Measurements from ENCODE around the gene CSRP1.
A peak's percentile ranks its signal among the peaks of the same experiment; 100 is the strongest.
"Not testable (repeated sequence)": the region's sequence is repeated elsewhere in the genome, so short reads cannot be mapped to it uniquely, and the experiment has no call there.

The CSRP1 gene

DNA sequence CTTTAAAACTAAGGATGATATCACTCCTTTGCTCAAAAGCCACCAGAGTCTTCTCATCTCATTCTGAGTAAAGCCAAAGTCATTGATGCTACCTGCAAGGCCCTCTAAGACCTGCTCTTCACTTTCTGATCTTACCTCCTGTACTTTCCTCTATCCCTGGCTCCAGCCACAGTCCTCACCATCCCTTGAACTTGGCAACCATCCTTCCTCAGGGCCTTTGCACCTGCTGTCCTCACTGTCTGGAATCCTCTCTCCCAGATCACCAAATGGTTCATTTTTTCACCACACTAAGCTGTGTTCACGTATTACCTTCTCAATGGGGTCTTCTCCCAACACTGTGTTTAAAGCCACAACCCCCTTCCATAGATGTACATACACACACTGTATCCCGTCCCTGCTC, 33.6 kb downstream of the CSRP1 start:
- Histone ChIP-seq H3K79me2 (ENCODE audit: control insufficient read depth, insufficient read depth, low read length) (no peaks in the 10 kb centered on the region), H3K4me3 (ENCODE audit: low read length) (no peak overlapping the region), H3K27me3 (ENCODE audit: insufficient read depth, low read length, poor library complexity) (peaks cover 8% of the 10 kb centered on the region), H3K4ac (ENCODE audit: low read depth, low read length) (no peak overlapping the region), H2AK5ac (ENCODE audit: low read length) (no peak overlapping the region), H2BK5ac (ENCODE audit: low read length) (no peak overlapping the region), H3K4me2 (ENCODE audit: low read length) (no peak overlapping the region), H2BK15ac (replicated peaks; ENCODE audit: low read depth) (no peak overlapping the region), H3K79me1 (ENCODE audit: low read length) (no peaks in the 10 kb centered on the region), H3K4me1 (ENCODE audit: control insufficient read depth, low read depth, low read length) (peaks cover 3% of the 10 kb centered on the region), H3K36me3 (ENCODE audit: control insufficient read depth, insufficient read depth, low read length) (no peaks in the 10 kb centered on the region), H4K8ac (ENCODE audit: low read depth, low read length) (no peak overlapping the region), H4K5ac (ENCODE audit: low read length) (no peak overlapping the region), H3K23ac (ENCODE audit: low read length) (no peak overlapping the region), H3K27ac (ENCODE audit: low read depth, low read length) (no peak overlapping the region), H2BK120ac (ENCODE audit: low read depth, low read length) (no peak overlapping the region), H3K18ac (ENCODE audit: low read length) (no peak overlapping the region), H3K56ac (ENCODE audit: low read length) (no peak overlapping the region), H3K9ac (ENCODE audit: low read length) (no peak overlapping the region)
- no CpG with 5 or more reads among the region's 2 CpGs for WGBS (ENCODE audit: extremely low coverage, insufficient coverage, low lambda C conversion rate)
- DNase-seq, result no peak

DNA sequence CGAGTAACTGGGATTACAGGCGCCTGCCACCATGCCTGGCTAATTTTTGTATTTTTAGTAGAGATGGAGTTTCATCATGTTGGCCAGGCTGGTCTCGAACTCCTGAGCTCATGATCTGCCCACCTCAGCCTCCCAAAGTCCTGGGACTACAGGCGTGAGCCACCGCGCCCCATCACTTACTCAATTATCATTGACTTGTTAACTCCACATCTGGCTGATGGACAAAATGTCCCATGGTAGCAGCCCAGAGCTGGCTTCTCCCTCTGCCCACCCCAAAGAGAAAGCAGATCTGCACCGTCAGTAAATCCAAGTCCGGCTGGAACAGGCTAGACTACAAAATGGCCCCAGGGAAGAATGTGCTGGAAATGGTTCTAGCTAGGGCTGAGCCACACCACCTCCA, 34.6 kb downstream of the CSRP1 start:
- H3K36me3 ChIP-seq (ENCODE audit: control insufficient read depth, insufficient read depth, low read length); DNase-seq; H3K79me2 ChIP-seq (ENCODE audit: control insufficient read depth, insufficient read depth, low read length); H3K18ac ChIP-seq (ENCODE audit: low read length); H2BK120ac ChIP-seq (ENCODE audit: low read depth, low read length); H3K9ac ChIP-seq (ENCODE audit: low read length); H2BK15ac ChIP-seq (replicated peaks; ENCODE audit: low read depth); H3K4me3 ChIP-seq (ENCODE audit: low read length); H4K8ac ChIP-seq (ENCODE audit: low read depth, low read length); H3K27ac ChIP-seq (ENCODE audit: low read depth, low read length); H3K4me1 ChIP-seq (ENCODE audit: control insufficient read depth, low read depth, low read length); H2AK5ac ChIP-seq (ENCODE audit: low read length); H3K4ac ChIP-seq (ENCODE audit: low read depth, low read length); H3K56ac ChIP-seq (ENCODE audit: low read length); H4K5ac ChIP-seq (ENCODE audit: low read length); H2BK5ac ChIP-seq (ENCODE audit: low read length); H3K27me3 ChIP-seq (ENCODE audit: insufficient read depth, low read length, poor library complexity); H3K4me2 ChIP-seq (ENCODE audit: low read length); H3K23ac ChIP-seq (ENCODE audit: low read length); H3K79me1 ChIP-seq (ENCODE audit: low read length): not testable (repeated sequence)
- no CpG with 5 or more reads among the region's 8 CpGs for WGBS (ENCODE audit: extremely low coverage, insufficient coverage, low lambda C conversion rate)

- H3K79me1 ChIP-seq (ENCODE audit: low read length), result no peaks in the 10 kb centered on the region
- H3K4me2 ChIP-seq (ENCODE audit: low read length), result no peak overlapping the region
- no peak overlapping the region for H3K27ac ChIP-seq (ENCODE audit: low read depth, low read length)
- no peak overlapping the region for H3K18ac ChIP-seq (ENCODE audit: low read length)
- H3K56ac ChIP-seq (ENCODE audit: low read length), result no peak overlapping the region
- H3K9ac ChIP-seq (ENCODE audit: low read length), result no peak overlapping the region
- H3K36me3 ChIP-seq (ENCODE audit: control insufficient read depth, insufficient read depth, low read length), result no peaks in the 10 kb centered on the region
- H2BK5ac ChIP-seq (ENCODE audit: low read length), result no peak overlapping the region
- H3K23ac ChIP-seq (ENCODE audit: low read length), result no peak overlapping the region
- H3K4me1 ChIP-seq (ENCODE audit: control insufficient read depth, low read depth, low read length), result peaks cover 3% of the 10 kb centered on the region
- H3K79me2 ChIP-seq (ENCODE audit: control insufficient read depth, insufficient read depth, low read length), result no peaks in the 10 kb centered on the region
- H3K4ac ChIP-seq (ENCODE audit: low read depth, low read length), result no peak overlapping the region
- WGBS (ENCODE audit: extremely low coverage, insufficient coverage, low lambda C conversion rate), result no CpG with 5 or more reads among the region's 3 CpGs
- H4K5ac ChIP-seq (ENCODE audit: low read length), result no peak overlapping the region
- DNase-seq, result no peak
- H2BK120ac ChIP-seq (ENCODE audit: low read depth, low read length), result no peak overlapping the region
- H4K8ac ChIP-seq (ENCODE audit: low read depth, low read length), result no peak overlapping the region
- H2AK5ac ChIP-seq (ENCODE audit: low read length), result no peak overlapping the region
- H2BK15ac ChIP-seq (replicated peaks; ENCODE audit: low read depth), result no peak overlapping the region
- no peak overlapping the region for H3K4me3 ChIP-seq (ENCODE audit: low read length)
- H3K27me3 ChIP-seq (ENCODE audit: insufficient read depth, low read length, poor library complexity), result peaks cover 8% of the 10 kb centered on the region
Observed at GRCh38 chr1:201471772-201472171, 35.2 kb downstream of the CSRP1 start.

DNA sequence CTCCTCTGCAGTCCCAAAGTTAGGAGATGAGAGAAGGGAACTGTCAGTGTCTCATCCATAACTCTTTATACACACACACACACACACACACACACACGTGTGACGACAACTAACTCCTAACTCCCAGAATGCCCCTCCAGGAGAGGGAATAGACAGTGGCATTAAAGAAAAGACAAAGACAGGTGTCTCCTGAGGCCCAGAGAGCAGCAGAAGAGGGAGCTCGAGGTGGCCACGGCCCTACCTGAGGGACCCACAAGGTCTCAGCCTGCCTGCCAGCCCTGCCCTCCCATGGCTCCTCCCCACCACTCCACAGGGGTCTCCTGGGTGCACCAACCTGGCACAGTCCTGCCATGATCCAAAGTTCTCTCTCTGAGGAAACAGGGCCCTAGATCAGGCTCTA, 36.3 kb downstream of the CSRP1 start:
- no CpG with 5 or more reads among the region's 4 CpGs for WGBS (ENCODE audit: extremely low coverage, insufficient coverage, low lambda C conversion rate)
- DNase-seq, result no peak
- H2BK120ac ChIP-seq (ENCODE audit: low read depth, low read length), result no peak overlapping the region

GRCh38 chr1:201469645-201470074, 37.3 kb downstream of the CSRP1 start:
- no peak overlapping the region for H2AK5ac ChIP-seq (ENCODE audit: low read length)
- H3K79me2 ChIP-seq (ENCODE audit: control insufficient read depth, insufficient read depth, low read length), result no peaks in the 10 kb centered on the region
- peaks cover 8% of the 10 kb centered on the region for H3K27me3 ChIP-seq (ENCODE audit: insufficient read depth, low read length, poor library complexity)
- H4K8ac ChIP-seq (ENCODE audit: low read depth, low read length), result no peak overlapping the region
- WGBS (ENCODE audit: extremely low coverage, insufficient coverage, low lambda C conversion rate), result no CpG with 5 or more reads among the region's 16 CpGs
- no peak overlapping the region for H3K4me3 ChIP-seq (ENCODE audit: low read length)
- H3K36me3 ChIP-seq (ENCODE audit: control insufficient read depth, insufficient read depth, low read length), result no peaks in the 10 kb centered on the region
- H2BK15ac ChIP-seq (replicated peaks; ENCODE audit: low read depth), result no peak overlapping the region
- H3K56ac ChIP-seq (ENCODE audit: low read length), result peak overlapping the region; percentile 91
- no peak overlapping the region for H3K27ac ChIP-seq (ENCODE audit: low read depth, low read length)
- H2BK5ac ChIP-seq (ENCODE audit: low read length), result no peak overlapping the region
- H3K18ac ChIP-seq (ENCODE audit: low read length), result no peak overlapping the region
- H3K4ac ChIP-seq (ENCODE audit: low read depth, low read length), result no peak overlapping the region
- H2BK120ac ChIP-seq (ENCODE audit: low read depth, low read length), result no peak overlapping the region
- H3K9ac ChIP-seq (ENCODE audit: low read length), result peak overlapping the region; percentile 14
- H3K23ac ChIP-seq (ENCODE audit: low read length), result no peak overlapping the region
- peak; percentile 33 for DNase-seq
- H3K4me1 ChIP-seq (ENCODE audit: control insufficient read depth, low read depth, low read length), result peaks cover 3% of the 10 kb centered on the region
- peak overlapping the region; percentile 81 for H3K4me2 ChIP-seq (ENCODE audit: low read length)
- H4K5ac ChIP-seq (ENCODE audit: low read length), result no peak overlapping the region
- no peaks in the 10 kb centered on the region for H3K79me1 ChIP-seq (ENCODE audit: low read length)

More for the DNA sequence above, 36.3 kb downstream of the CSRP1 start:
- H3K79me1 ChIP-seq (ENCODE audit: low read length), result no peaks in the 10 kb centered on the region
- no peak overlapping the region for H3K4ac ChIP-seq (ENCODE audit: low read depth, low read length)
- no peak overlapping the region for H3K4me2 ChIP-seq (ENCODE audit: low read length)
- H2BK15ac ChIP-seq (replicated peaks; ENCODE audit: low read depth), result no peak overlapping the region
- H2BK5ac ChIP-seq (ENCODE audit: low read length), result no peak overlapping the region
- no peak overlapping the region for H3K27ac ChIP-seq (ENCODE audit: low read depth, low read length)
- no peak overlapping the region for H3K18ac ChIP-seq (ENCODE audit: low read length)
- no peaks in the 10 kb centered on the region for H3K79me2 ChIP-seq (ENCODE audit: control insufficient read depth, insufficient read depth, low read length)
- H2AK5ac ChIP-seq (ENCODE audit: low read length), result no peak overlapping the region
- H3K36me3 ChIP-seq (ENCODE audit: control insufficient read depth, insufficient read depth, low read length), result no peaks in the 10 kb centered on the region
- H4K5ac ChIP-seq (ENCODE audit: low read length), result no peak overlapping the region
- H3K23ac ChIP-seq (ENCODE audit: low read length), result no peak overlapping the region
- no peak overlapping the region for H3K56ac ChIP-seq (ENCODE audit: low read length)
- peaks cover 8% of the 10 kb centered on the region for H3K27me3 ChIP-seq (ENCODE audit: insufficient read depth, low read length, poor library complexity)
- no peak overlapping the region for H4K8ac ChIP-seq (ENCODE audit: low read depth, low read length)
- peaks cover 3% of the 10 kb centered on the region for H3K4me1 ChIP-seq (ENCODE audit: control insufficient read depth, low read depth, low read length)
- no peak overlapping the region for H3K9ac ChIP-seq (ENCODE audit: low read length)
- no peak overlapping the region for H3K4me3 ChIP-seq (ENCODE audit: low read length)
